Mucosa of stomach (tissue), 1 donor: ENCODE results near the gene RASGRF1.

ENCODE experiments used
- H3K27me3 ChIP-seq: one replicate; pipeline ENCODE4 v1.7.0; 2013; ENCODE audit warnings: mild to moderate bottlenecking, low read length; ENCODE audit not compliant: control insufficient read depth, insufficient read depth
- H3K36me3 ChIP-seq: one replicate; pipeline ENCODE4 v1.7.0; 2013; ENCODE audit warnings: low read length; ENCODE audit not compliant: control insufficient read depth, insufficient read depth
- H3K4me1 ChIP-seq: one replicate; pipeline ENCODE4 v1.7.0; 2013; ENCODE audit warnings: mild to moderate bottlenecking, low read length; ENCODE audit not compliant: control insufficient read depth, insufficient read depth
- H3K4me3 ChIP-seq: one replicate; pipeline ENCODE4 v1.7.0; 2013; ENCODE audit warnings: low read length
- H3K9ac ChIP-seq: one replicate; pipeline ENCODE4 v1.7.0; 2013; ENCODE audit warnings: mild to moderate bottlenecking, low read length, moderate library complexity
- H3K9me3 ChIP-seq: one replicate; pipeline ENCODE4 v1.7.0; 2013; ENCODE audit warnings: mild to moderate bottlenecking, low read length, moderate library complexity; ENCODE audit not compliant: control insufficient read depth
- donor health status: Pancreatic carcinoma.

The RASGRF1 gene

DNA sequence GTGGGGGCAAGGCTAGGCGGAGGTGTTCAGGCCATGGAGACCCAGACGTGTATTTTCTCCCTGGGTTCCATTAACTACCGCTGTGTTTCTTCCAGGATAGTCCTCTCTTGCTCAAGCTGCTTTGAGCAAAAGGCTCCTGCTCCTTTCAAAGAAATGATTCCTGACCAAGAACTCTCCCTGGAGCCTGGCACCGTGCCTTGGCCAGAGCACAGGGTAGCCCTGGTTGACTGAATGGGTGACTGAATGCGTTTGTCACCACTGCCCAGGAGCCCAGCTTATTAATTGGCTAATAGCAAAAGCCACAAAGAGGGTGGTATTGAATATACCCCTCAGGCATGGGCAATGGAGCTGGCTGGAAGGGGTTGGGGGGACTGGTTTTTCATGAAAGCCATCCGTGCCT, 13.9 kb downstream of the RASGRF1 start:
- H3K27me3 ChIP-seq = no peaks in the 10 kb centered on the region
- no peaks in the 10 kb centered on the region for H3K9me3 ChIP-seq
- no peaks in the 10 kb centered on the region for H3K4me1 ChIP-seq
- no peaks in the 10 kb centered on the region for H3K36me3 ChIP-seq
- no peak overlapping the region for H3K4me3 ChIP-seq
- H3K9ac ChIP-seq = no peak overlapping the region

- Histone ChIP-seq H3K27me3 (no peaks in the 10 kb centered on the region), H3K36me3 (no peaks in the 10 kb centered on the region), H3K9me3 (no peaks in the 10 kb centered on the region), H3K9ac (no peak overlapping the region), H3K4me3 (no peak overlapping the region), H3K4me1 (no peaks in the 10 kb centered on the region)
Measured at GRCh38 chr15:79075256-79075655, 15.3 kb downstream of the RASGRF1 start.

- Histone ChIP-seq H3K27me3 (no peaks in the 10 kb centered on the region), H3K9ac (no peak overlapping the region), H3K4me3 (no peak overlapping the region), H3K36me3 (no peaks in the 10 kb centered on the region), H3K9me3 (no peaks in the 10 kb centered on the region), H3K4me1 (no peaks in the 10 kb centered on the region)
Measured at GRCh38 chr15:79073336-79073735, 17.2 kb downstream of the RASGRF1 start.

GRCh38 chr15:79071901-79072300, 18.7 kb downstream of the RASGRF1 start:
- H3K4me3 ChIP-seq = no peak overlapping the region
- H3K9ac ChIP-seq = no peak overlapping the region

DNA sequence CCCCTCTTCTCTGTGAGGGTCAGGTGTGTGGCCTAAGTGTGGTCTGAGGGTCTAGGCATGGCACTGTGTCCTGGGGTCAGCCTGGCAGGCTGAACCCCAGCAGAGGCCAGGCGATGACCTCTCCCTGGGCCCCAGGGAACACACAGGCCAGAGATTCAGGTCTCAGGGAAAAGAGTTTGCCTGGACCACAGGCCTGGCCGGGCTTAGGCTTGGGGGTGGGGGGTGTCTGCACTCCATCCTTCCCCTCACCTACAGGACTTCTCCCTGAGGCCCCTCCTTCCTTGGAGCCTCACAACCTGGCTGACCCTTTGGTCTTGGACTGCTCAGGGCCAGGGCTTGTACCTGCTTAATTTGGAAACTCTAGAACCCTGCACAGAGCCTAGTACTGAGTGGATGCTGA, 21.8 kb downstream of the RASGRF1 start:
- no peaks in the 10 kb centered on the region for H3K27me3 ChIP-seq
- no peaks in the 10 kb centered on the region for H3K36me3 ChIP-seq
- no peak overlapping the region for H3K4me3 ChIP-seq
- H3K4me1 ChIP-seq = no peaks in the 10 kb centered on the region
- H3K9me3 ChIP-seq = no peaks in the 10 kb centered on the region
- no peak overlapping the region for H3K9ac ChIP-seq

More at GRCh38 chr15:79071901-79072300, 18.7 kb downstream of the RASGRF1 start:
- Histone ChIP-seq H3K36me3 (no peaks in the 10 kb centered on the region), H3K27me3 (no peaks in the 10 kb centered on the region), H3K9me3 (no peaks in the 10 kb centered on the region), H3K4me1 (no peaks in the 10 kb centered on the region)

GRCh38 chr15:79067969-79068368, 22.6 kb downstream of the RASGRF1 start:
- no peaks in the 10 kb centered on the region for H3K27me3 ChIP-seq
- H3K9ac ChIP-seq = no peak overlapping the region

DNA sequence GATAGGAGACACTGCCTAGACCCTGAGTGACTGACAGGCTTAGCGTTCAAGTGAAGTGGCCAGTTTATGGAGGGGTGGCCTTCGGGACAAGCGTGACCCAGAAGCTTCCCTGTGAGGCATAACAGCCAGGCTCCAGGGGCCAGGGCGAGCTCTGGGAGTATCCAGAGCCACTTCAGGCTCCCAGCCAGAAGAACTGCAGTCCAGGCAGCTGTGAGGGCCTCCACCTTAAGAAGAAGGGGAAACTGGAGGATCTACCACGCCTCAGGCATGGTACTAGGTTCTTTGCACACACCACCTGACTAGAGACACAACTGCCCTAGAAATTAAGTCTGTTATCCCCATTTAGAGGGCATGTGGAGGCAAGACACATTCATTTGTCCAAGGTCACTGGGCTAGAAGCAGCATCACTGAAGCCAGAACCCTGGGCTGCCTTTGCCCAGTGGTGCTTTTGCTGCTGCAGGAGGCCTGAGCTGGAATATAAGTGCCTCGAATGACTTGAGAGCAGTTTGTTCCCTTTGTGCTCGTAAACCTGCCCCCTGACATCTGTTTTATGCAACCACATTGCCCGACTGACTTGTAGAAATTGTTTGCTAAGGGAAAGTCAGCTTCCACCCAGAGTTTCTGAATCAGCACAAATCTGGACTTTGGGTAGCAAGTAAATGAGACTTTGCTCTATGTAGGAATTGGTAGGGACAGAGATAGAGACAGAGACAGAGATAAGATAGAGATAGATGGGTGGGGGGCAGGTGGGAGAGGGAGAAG, 23.3 kb downstream of the RASGRF1 start:
- H3K9ac ChIP-seq = no peak overlapping the region
- no peaks in the 10 kb centered on the region for H3K4me1 ChIP-seq
- H3K36me3 ChIP-seq = no peaks in the 10 kb centered on the region
- no peaks in the 10 kb centered on the region for H3K27me3 ChIP-seq
- no peak overlapping the region for H3K4me3 ChIP-seq
- H3K9me3 ChIP-seq = no peaks in the 10 kb centered on the region

More at GRCh38 chr15:79067969-79068368, 22.6 kb downstream of the RASGRF1 start:
- Histone ChIP-seq H3K4me3 (no peak overlapping the region), H3K9me3 (no peaks in the 10 kb centered on the region), H3K36me3 (no peaks in the 10 kb centered on the region), H3K4me1 (no peaks in the 10 kb centered on the region)

DNA sequence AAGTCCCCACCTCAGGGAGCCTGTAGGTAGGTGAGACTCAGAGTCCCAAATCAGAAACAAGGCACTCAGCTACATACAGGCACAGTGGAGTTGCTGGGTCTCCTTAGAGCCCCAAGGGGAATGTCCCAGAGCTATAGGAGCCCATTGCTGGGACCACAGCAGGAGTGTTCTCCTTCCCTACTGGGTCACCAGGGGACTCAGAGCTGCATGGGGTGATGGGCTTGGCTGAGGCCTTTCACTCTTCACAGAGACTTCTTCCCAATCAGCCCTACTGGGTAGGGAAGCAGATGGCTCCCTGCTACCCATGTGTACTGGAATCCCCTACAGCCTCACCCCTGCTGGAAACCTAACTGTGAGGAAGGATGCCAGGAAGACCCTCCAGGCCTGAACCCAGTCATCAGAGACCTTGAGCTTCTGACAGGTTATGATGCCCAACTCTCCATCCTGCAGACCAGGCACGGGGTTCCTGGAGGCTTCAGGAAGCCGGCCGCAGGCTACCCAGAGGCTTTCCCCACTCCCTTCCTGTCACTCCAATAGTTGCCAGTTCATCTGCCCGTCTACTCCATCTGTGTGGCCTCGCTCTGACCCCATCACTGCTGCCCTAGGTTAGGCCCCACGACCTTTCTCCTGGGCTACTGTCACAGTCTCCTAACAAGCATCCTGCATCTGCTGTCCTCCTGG, 24.0 kb downstream of the RASGRF1 start:
- no peak overlapping the region for H3K4me3 ChIP-seq
- H3K36me3 ChIP-seq = no peaks in the 10 kb centered on the region
- no peaks in the 10 kb centered on the region for H3K4me1 ChIP-seq
- no peak overlapping the region for H3K9ac ChIP-seq
- no peaks in the 10 kb centered on the region for H3K9me3 ChIP-seq
- H3K27me3 ChIP-seq = no peaks in the 10 kb centered on the region

DNA sequence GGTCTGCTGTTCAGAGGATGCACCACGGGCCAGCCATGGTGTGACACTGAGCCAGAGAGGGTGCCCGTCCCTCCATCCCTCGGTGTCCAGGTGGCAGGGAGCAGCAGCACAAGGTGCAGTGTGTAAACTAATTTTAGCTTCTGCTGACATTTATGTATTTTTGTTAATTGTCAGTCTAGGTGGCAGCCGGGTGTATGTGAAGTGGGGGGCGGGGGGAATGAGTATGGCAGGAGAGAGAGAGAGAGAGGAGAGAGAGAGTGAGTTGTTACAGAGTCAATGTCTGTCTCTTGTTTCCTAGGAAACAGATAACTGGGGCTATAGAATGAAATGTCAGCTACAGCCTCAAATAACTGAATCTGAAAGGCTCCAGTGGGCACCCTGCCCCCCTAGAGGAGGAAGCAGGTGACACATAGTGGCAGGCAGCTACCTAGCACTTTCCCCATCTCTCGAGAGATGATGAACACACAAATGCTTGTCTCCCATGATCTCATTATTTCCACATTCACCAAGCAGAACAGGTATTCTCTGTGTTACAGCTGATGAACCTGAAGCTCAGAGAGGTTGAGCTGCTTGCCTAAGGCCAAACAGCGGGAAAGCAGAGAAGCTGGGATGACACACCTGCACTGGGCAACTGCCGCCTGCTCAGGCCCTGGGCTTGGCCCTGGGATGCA, 24.7 kb downstream of the RASGRF1 start:
- no peaks in the 10 kb centered on the region for H3K36me3 ChIP-seq
- no peaks in the 10 kb centered on the region for H3K4me1 ChIP-seq
- H3K9ac ChIP-seq = no peak overlapping the region
- H3K9me3 ChIP-seq = no peaks in the 10 kb centered on the region
- no peaks in the 10 kb centered on the region for H3K27me3 ChIP-seq
- H3K4me3 ChIP-seq = no peak overlapping the region

GRCh38 chr15:79065361-79065705, 25.2 kb downstream of the RASGRF1 start:
- H3K9ac ChIP-seq = no peak overlapping the region

GRCh38 chr15:79064496-79064895, 26.1 kb downstream of the RASGRF1 start:
- Histone ChIP-seq H3K4me3 (no peak overlapping the region), H3K9ac (no peak overlapping the region)

More at GRCh38 chr15:79065361-79065705, 25.2 kb downstream of the RASGRF1 start:
- Histone ChIP-seq H3K36me3 (no peaks in the 10 kb centered on the region), H3K27me3 (no peaks in the 10 kb centered on the region), H3K4me1 (no peaks in the 10 kb centered on the region), H3K4me3 (no peak overlapping the region), H3K9me3 (no peaks in the 10 kb centered on the region)

GRCh38 chr15:79060175-79060574, 30.4 kb downstream of the RASGRF1 start:
- Histone ChIP-seq H3K27me3 (no peaks in the 10 kb centered on the region), H3K36me3 (no peaks in the 10 kb centered on the region)

More at GRCh38 chr15:79064496-79064895, 26.1 kb downstream of the RASGRF1 start:
- Histone ChIP-seq H3K36me3 (no peaks in the 10 kb centered on the region), H3K9me3 (no peaks in the 10 kb centered on the region), H3K27me3 (no peaks in the 10 kb centered on the region), H3K4me1 (no peaks in the 10 kb centered on the region)

More at GRCh38 chr15:79060175-79060574, 30.4 kb downstream of the RASGRF1 start:
- H3K9me3 ChIP-seq = no peaks in the 10 kb centered on the region
- H3K4me1 ChIP-seq = no peaks in the 10 kb centered on the region
- no peak overlapping the region for H3K4me3 ChIP-seq
- no peak overlapping the region for H3K9ac ChIP-seq
